Endothelial cell of umbilical vein (primary cell): ENCODE measurements around the gene OLAH. TPM values are rescaled to one million over a fixed set of nuclear protein-coding genes. Genes with fewer than 3 reads are reported as not detected.
A peak's percentile ranks its signal among the peaks of the same experiment; 100 is the strongest.

ENCODE experiments used
- BruUV-seq: library from RNA; stranded (reverse); fragments of 400-500 nt; replicated peaks from 2 replicates; lab custom pipeline; 2021; lab: Mats Ljungman, UMichigan
- CTCF ChIA-PET: fragments of 300-600, 350-600 bp; sonication (Branson Sonifier 250); formaldehyde crosslinking; loops from one replicate; lab custom pipeline; 2021; ENCODE audit warnings: antibody characterized with exemption, inconsistent platforms; lab: Charles Lee
- POLR2A ChIA-PET: fragments of 300-600, 350-600 bp; sonication (Branson Sonifier 250); formaldehyde crosslinking; loops from one replicate; lab custom pipeline; 2021; ENCODE audit warnings: antibody characterized with exemption, inconsistent platforms; lab: Charles Lee
- DNase-seq: peaks from one replicate; pipeline ENCODE4 v3.0.0-alpha.2; 2011; ENCODE audit warnings: low read depth, low spot score
- FAIRE-seq: peaks from 2 replicates; lab custom pipeline; 2011; peaks lifted over from hg19 to GRCh38; lab: Jason Lieb, UNC
- H2AFZ ChIP-seq: 2 replicates; pipeline ENCODE4 v1.6.0; 2012; ENCODE audit warnings: low read depth, low read length, control low read depth, inconsistent platforms
- H3K27ac ChIP-seq: 2 replicates; pipeline ENCODE4 v1.5.1; 2011; ENCODE audit warnings: low read depth, mild to moderate bottlenecking, control low read depth, low read length, moderate library complexity; ENCODE audit not compliant: insufficient read depth
- H3K27me3 ChIP-seq, 2 experiments: 2 replicates each; pipeline versions ENCODE4 v1.6.0 to v1.6.1; 2011; ENCODE audit warnings: low read length in 2 of 2, mixed read lengths in 1 of 2; ENCODE audit not compliant: control insufficient read depth in 2 of 2, insufficient read depth in 2 of 2
- H3K36me3 ChIP-seq, 2 experiments: 2 replicates in 1 of 2; 3 replicates in 1 of 2; pipeline ENCODE4 v1.5.1; 2011; ENCODE audit warnings: low read length in 2 of 2, mild to moderate bottlenecking in 1 of 2, moderate library complexity in 1 of 2; ENCODE audit not compliant: control insufficient read depth in 2 of 2, insufficient read depth in 2 of 2; ENCODE audit errors: extremely low read depth in 1 of 2
- H3K4me1 ChIP-seq: 3 replicates; pipeline ENCODE4 v1.5.1; 2011; ENCODE audit warnings: mild to moderate bottlenecking, low read length; ENCODE audit not compliant: control insufficient read depth, insufficient read depth; ENCODE audit errors: extremely low read depth
- H3K4me2 ChIP-seq: 2 replicates; pipeline ENCODE4 v1.6.1; 2011; ENCODE audit warnings: low read length, control low read depth, mixed read lengths; ENCODE audit not compliant: insufficient read depth
- H3K4me3 ChIP-seq, 3 experiments: fragments of 200-600 bp in 1 of 3; sonication (generic), shearing (Covaris generic) in 1 of 3; replicated peaks in 1 of 3; 2 replicates each; pipeline ENCODE4 v1.5.1; 2011 to 2016; ENCODE audit warnings: control low read depth in 3 of 3, low read length in 3 of 3, mild to moderate bottlenecking in 2 of 3, inconsistent platforms in 1 of 3, low read depth in 1 of 3, moderate library complexity in 1 of 3; ENCODE audit not compliant: insufficient read depth in 1 of 3
- H3K79me2 ChIP-seq: 2 replicates; pipeline ENCODE4 v1.6.0; 2012; ENCODE audit warnings: low read length, inconsistent platforms; ENCODE audit not compliant: control insufficient read depth, insufficient read depth
- H3K9ac ChIP-seq: replicated peaks from 2 replicates; pipeline ENCODE3; 2011; ENCODE audit warnings: low read length, control low read depth; ENCODE audit not compliant: insufficient read depth; ENCODE audit errors: extremely low read depth
- H3K9me1 ChIP-seq: replicated peaks from 3 replicates; pipeline ENCODE4 v1.6.0; 2011; ENCODE audit warnings: mild to moderate bottlenecking, low read length; ENCODE audit not compliant: control insufficient read depth, insufficient read depth; ENCODE audit errors: extremely low read depth
- H3K9me3 ChIP-seq: replicated peaks from 2 replicates; pipeline ENCODE4 v1.5.1; 2012; ENCODE audit warnings: low read length, inconsistent platforms; ENCODE audit not compliant: control insufficient read depth, insufficient read depth
- H4K20me1 ChIP-seq: replicated peaks from 2 replicates; pipeline ENCODE3; 2011; ENCODE audit warnings: mild to moderate bottlenecking, low read length; ENCODE audit not compliant: control insufficient read depth, insufficient read depth; ENCODE audit errors: extremely low read depth
- FOS ChIP-seq: IDR thresholded peaks from 2 replicates; pipeline ENCODE4 v1.6.1; 2011; ENCODE audit warnings: mild to moderate bottlenecking, low read length, moderate library complexity, borderline replicate concordance; ENCODE audit not compliant: insufficient read depth
- GATA2 ChIP-seq: IDR thresholded peaks from 2 replicates; pipeline ENCODE4 v1.7.0; 2011; ENCODE audit warnings: low read depth, mild to moderate bottlenecking, moderate library complexity, mixed read lengths, low read length; ENCODE audit not compliant: insufficient read length, insufficient read depth
- POLR2AphosphoS5 ChIP-seq: IDR thresholded peaks from 2 replicates; pipeline ENCODE4 v1.6.1; 2012; ENCODE audit warnings: low read depth, mild to moderate bottlenecking, control low read depth, low read length, moderate library complexity; ENCODE audit not compliant: insufficient read depth
- dilution Hi-C: fragments of 300-500 bp; cut with MboI; formaldehyde crosslinking; loops from one replicate; pipeline ENCODE4 v1.15.0; 2019; ENCODE audit warnings: low sequenced_read_pairs; ENCODE audit not compliant: extremely low pct_ligation_motif_present
- intact Hi-C: fragments of 100-400 bp; cut with micrococcal nuclease; formaldehyde crosslinking; loops from one replicate; pipeline ENCODE4 v1.10.0; 2022
- polyA plus RNA-seq, 4 experiments: library from polyadenylated mRNA; depleted of rRNA in 3 of 4; stranded (reverse) in 3 of 4; unstranded in 1 of 4; fragments of >200 nt; gene quantifications; 2 replicates each; pipeline versions ENCODE4 v1.2.1 to v1.2.3, GENCODE V29; 2011 to 2012; ENCODE audit warnings: missing spikeins in 1 of 4
- total RNA-seq: library from RNA; stranded (reverse); gene quantifications from 2 replicates; pipeline ENCODE4 v1.2.3, GENCODE V29; 2021
- TF ChIP-seq, protein P1 (sequence below), 2 donors: IDR thresholded peaks; 1 replicate in 1 of 2; 2 replicates in 1 of 2; pipeline ENCODE4 v1.5.1; 2011; ENCODE audit warnings: low read length in 2 of 2, mild to moderate bottlenecking in 2 of 2, moderate library complexity in 2 of 2, control low read depth in 1 of 2, inconsistent platforms in 1 of 2, low read depth in 1 of 2; ENCODE audit not compliant: insufficient read depth in 1 of 2; ENCODE audit errors: extremely low read depth in 1 of 2

OLAH gene
- total and polyA plus RNA-seq, 2 donors (not counting 3 experiments of a cell fraction or from before 2014, with no cell fraction given), result 0.26 to 0.51 TPM

GRCh38 chr10:15035385-15036301 lies 8.1 kb upstream of the OLAH start:
- ChIA-PET POLR2A (no interaction called here), CTCF (no interaction called here)
- intact Hi-C loops (no loop called here), dilution Hi-C loops (no loop called here)
- Histone ChIP-seq H3K4me2 (peak overlapping the region; percentile 59), H3K9me3 (no peaks in the 10 kb centered on the region), H3K9ac (no peak overlapping the region), H2AFZ (peak overlapping the region; percentile 53), H3K27me3 (no peaks in the 10 kb centered on the region), H3K27ac (peak overlapping the region; percentile 71), H3K79me2 (no peaks in the 10 kb centered on the region), H3K4me1 (peaks cover 15% of the 10 kb centered on the region), H3K4me3 (peak overlapping the region in 1 of 3 experiments; percentile 5), H3K36me3 (no peaks in the 10 kb centered on the region), H3K9me1 (no peaks in the 10 kb centered on the region), H4K20me1 (no peaks in the 10 kb centered on the region)
- FAIRE-seq, result peak; percentile 97
- BruUV-seq, result no TSS peak
- DNase-seq, result peak; percentile 81
- TF ChIP-seq FOS, result peak; percentile 75
- TF ChIP-seq POLR2AphosphoS5, result peak; percentile 64
- peak; percentile 58 for TF ChIP-seq GATA2
- TF ChIP-seq, protein P1, sequence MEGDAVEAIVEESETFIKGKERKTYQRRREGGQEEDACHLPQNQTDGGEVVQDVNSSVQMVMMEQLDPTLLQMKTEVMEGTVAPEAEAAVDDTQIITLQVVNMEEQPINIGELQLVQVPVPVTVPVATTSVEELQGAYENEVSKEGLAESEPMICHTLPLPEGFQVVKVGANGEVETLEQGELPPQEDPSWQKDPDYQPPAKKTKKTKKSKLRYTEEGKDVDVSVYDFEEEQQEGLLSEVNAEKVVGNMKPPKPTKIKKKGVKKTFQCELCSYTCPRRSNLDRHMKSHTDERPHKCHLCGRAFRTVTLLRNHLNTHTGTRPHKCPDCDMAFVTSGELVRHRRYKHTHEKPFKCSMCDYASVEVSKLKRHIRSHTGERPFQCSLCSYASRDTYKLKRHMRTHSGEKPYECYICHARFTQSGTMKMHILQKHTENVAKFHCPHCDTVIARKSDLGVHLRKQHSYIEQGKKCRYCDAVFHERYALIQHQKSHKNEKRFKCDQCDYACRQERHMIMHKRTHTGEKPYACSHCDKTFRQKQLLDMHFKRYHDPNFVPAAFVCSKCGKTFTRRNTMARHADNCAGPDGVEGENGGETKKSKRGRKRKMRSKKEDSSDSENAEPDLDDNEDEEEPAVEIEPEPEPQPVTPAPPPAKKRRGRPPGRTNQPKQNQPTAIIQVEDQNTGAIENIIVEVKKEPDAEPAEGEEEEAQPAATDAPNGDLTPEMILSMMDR (IDR thresholded peaks at IDR 0.05; ENCODE audit: extremely low read depth in 1 of 2, insufficient read depth in 1 of 2, low read depth in 1 of 2, low read length in 2 of 2), result no peak
